HepG2 (cell line): ENCODE results near the gene FAM174C.

Source experiments
- JUND ChIP-seq: sonication (generic); formaldehyde crosslinking; IDR thresholded peaks from 2 replicates; pipeline ENCODE4 v1.8.0; 2022; ENCODE audit warnings: mild to moderate bottlenecking, missing genetic modification reagents
- KDM1A ChIP-seq: IDR thresholded peaks from 2 replicates; pipeline ENCODE4 v1.6.1; 2016; ENCODE audit warnings: missing compliant biosample characterization
- PHF21A ChIP-seq: sonication (generic); formaldehyde crosslinking; IDR thresholded peaks from 2 replicates; pipeline ENCODE4 v1.5.0; 2020; ENCODE audit warnings: mild to moderate bottlenecking, missing genetic modification reagents
- PHF8 ChIP-seq: sonication (generic); formaldehyde crosslinking; IDR thresholded peaks from 2 replicates; pipeline ENCODE4 v1.5.0; 2020; ENCODE audit warnings: missing genetic modification reagents
- SP1 ChIP-seq, 2 experiments: fragments of 450-650 bp in 1 of 2; sonication (generic) in 1 of 2; formaldehyde crosslinking in 1 of 2; IDR thresholded peaks; 2 replicates each; pipeline versions ENCODE4 v1.4.0 to v1.6.1; 2016 to 2020; ENCODE audit warnings: missing genetic modification reagents in 1 of 2
- ZFP1 ChIP-seq: IDR thresholded peaks from 2 replicates; pipeline ENCODE4 v1.6.1; 2016
- ZNF3 ChIP-seq: IDR thresholded peaks from 2 replicates; pipeline ENCODE4 v1.7.0; 2017; ENCODE audit warnings: inconsistent platforms
- TF ChIP-seq, protein P1 (sequence below): sonication (generic); formaldehyde crosslinking; IDR thresholded peaks from 2 replicates; pipeline ENCODE4 v1.8.1; 2023; ENCODE audit warnings: missing genetic modification reagents, inconsistent platforms, borderline replicate concordance
- TF ChIP-seq, protein P2 (sequence below), 2 experiments: IDR thresholded peaks; 2 replicates each; pipeline ENCODE4 v1.6.1; 2011 to 2012; ENCODE audit warnings: low read length in 2 of 2, borderline replicate concordance in 1 of 2, low read depth in 1 of 2, mild to moderate bottlenecking in 1 of 2, moderate library complexity in 1 of 2
- TF ChIP-seq, protein P3 (sequence below): sonication (generic); formaldehyde crosslinking; IDR thresholded peaks from 2 replicates; pipeline ENCODE4 v1.8.1; 2023; ENCODE audit warnings: mild to moderate bottlenecking, inconsistent platforms, moderate library complexity, missing genetic modification reagents, borderline replicate concordance

DNA sequence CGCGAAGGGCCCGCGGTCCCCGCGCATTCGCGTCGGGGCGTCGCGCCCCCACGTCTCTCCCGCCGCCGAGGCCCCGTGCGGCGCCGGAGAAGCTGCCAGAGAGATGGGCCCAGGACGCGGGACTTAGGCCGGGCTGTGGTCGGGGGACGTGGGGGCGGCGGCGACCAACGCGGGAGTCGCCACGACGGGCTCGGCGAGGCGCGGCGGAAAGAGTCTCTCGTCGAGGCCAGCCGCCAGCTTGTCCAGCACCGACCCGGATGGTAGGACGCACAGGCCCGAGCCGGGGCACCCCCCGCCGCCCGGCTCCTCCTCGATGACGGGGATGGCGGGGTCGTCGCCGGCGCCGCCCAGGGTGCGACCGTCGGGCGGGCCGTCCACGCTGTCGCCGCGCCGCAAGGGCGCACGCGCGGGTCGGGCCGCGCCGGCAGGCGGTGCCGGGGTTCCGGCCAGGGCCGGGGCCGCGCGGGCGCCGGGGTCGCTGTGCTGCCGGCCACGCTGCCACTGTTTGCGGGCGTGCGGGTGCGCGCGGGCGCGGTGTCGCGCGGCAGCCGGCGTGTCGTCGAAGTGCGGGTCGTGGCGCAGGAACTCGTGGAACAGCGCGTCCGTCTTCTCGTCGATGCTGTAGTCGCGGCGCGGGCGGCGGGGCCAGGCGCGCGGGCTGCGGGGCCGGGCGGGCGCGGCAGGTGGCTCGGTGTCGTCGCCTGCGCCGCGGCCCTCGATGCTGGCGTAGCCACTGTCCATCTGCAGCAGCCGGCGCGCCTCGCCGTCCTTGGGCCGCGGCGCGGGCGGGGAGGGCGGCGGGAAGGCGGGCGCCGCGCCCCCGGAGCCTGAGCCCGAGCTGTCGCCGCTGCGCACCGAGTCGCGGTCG is 46.0 kb upstream of the FAM174C start:
- TF ChIP-seq, protein P1, sequence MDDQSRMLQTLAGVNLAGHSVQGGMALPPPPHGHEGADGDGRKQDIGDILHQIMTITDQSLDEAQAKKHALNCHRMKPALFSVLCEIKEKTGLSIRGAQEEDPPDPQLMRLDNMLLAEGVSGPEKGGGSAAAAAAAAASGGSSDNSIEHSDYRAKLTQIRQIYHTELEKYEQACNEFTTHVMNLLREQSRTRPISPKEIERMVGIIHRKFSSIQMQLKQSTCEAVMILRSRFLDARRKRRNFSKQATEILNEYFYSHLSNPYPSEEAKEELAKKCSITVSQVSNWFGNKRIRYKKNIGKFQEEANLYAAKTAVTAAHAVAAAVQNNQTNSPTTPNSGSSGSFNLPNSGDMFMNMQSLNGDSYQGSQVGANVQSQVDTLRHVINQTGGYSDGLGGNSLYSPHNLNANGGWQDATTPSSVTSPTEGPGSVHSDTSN (CRISPR knock-in tag), result no peak
- TF ChIP-seq SP1 (IDR thresholded peaks at IDR 0.05) (no peak), SP1 (CRISPR knock-in tag; IDR thresholded peaks at IDR 0.05) (no peak), ZNF3 (CRISPR knock-in tag) (no peak), PHF21A (no peak), ZFP1 (CRISPR knock-in tag) (no peak), KDM1A (CRISPR knock-in tag) (no peak), JUND (CRISPR knock-in tag) (no peak), PHF8 (no peak)
- TF ChIP-seq, protein P2, sequence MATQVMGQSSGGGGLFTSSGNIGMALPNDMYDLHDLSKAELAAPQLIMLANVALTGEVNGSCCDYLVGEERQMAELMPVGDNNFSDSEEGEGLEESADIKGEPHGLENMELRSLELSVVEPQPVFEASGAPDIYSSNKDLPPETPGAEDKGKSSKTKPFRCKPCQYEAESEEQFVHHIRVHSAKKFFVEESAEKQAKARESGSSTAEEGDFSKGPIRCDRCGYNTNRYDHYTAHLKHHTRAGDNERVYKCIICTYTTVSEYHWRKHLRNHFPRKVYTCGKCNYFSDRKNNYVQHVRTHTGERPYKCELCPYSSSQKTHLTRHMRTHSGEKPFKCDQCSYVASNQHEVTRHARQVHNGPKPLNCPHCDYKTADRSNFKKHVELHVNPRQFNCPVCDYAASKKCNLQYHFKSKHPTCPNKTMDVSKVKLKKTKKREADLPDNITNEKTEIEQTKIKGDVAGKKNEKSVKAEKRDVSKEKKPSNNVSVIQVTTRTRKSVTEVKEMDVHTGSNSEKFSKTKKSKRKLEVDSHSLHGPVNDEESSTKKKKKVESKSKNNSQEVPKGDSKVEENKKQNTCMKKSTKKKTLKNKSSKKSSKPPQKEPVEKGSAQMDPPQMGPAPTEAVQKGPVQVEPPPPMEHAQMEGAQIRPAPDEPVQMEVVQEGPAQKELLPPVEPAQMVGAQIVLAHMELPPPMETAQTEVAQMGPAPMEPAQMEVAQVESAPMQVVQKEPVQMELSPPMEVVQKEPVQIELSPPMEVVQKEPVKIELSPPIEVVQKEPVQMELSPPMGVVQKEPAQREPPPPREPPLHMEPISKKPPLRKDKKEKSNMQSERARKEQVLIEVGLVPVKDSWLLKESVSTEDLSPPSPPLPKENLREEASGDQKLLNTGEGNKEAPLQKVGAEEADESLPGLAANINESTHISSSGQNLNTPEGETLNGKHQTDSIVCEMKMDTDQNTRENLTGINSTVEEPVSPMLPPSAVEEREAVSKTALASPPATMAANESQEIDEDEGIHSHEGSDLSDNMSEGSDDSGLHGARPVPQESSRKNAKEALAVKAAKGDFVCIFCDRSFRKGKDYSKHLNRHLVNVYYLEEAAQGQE (IDR thresholded peaks at IDR 0.05; ENCODE audit: borderline replicate concordance in 1 of 2, low read depth in 1 of 2, low read length in 2 of 2), result no peak
- TF ChIP-seq, protein P3, sequence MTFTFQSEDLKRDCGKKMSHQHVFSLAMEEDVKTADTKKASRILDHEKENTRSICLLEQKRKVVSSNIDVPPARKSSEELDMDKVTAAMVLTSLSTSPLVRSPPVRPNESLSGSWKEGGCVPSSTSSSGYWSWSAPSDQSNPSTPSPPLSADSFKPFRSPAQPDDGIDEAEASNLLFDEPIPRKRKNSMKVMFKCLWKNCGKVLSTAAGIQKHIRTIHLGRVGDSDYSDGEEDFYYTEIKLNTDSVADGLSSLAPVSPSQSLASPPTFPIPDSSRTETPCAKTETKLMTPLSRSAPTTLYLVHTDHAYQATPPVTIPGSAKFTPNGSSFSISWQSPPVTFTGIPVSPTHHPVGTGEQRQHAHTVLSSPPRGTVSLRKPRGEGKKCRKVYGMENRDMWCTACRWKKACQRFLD (CRISPR knock-in tag), result no peak
